SU-DHL-6 (cell line): ENCODE results near the gene EFHD1.
"Not testable (repeated sequence)": the region's sequence is repeated elsewhere in the genome, so short reads cannot be mapped to it uniquely, and the experiment has no call there.

Experiments
- H2AFZ ChIP-seq: fragments of 200-600 bp; sonication (generic); 2 replicates; pipeline ENCODE4 v1.6.1; 2014; ENCODE audit warnings: low read depth, mild to moderate bottlenecking, moderate library complexity, mixed read lengths, antibody characterized with exemption, low read length; ENCODE audit not compliant: severe bottlenecking
- H3F3A ChIP-seq: fragments of 200-600 bp; shearing (Covaris generic); 2 replicates; pipeline ENCODE4 v1.6.0; 2016; ENCODE audit warnings: antibody characterized with exemption, mild to moderate bottlenecking; ENCODE audit not compliant: insufficient read depth
- H3K27ac ChIP-seq: fragments of 200-600 bp; sonication (generic); 2 replicates; pipeline ENCODE4 v1.5.1; 2016; ENCODE audit warnings: low read depth, mild to moderate bottlenecking, low read length, moderate library complexity, mixed read lengths
- H3K27me3 ChIP-seq: fragments of 200-600 bp; sonication (generic), shearing (Covaris generic); 2 replicates; pipeline ENCODE4 v1.6.0; 2014; ENCODE audit warnings: mild to moderate bottlenecking, low read length
- H3K36me3 ChIP-seq: fragments of 200-600 bp; sonication (generic); 2 replicates; pipeline ENCODE4 v1.6.1; 2014; ENCODE audit warnings: mild to moderate bottlenecking, low read length, mixed read lengths
- H3K4me2 ChIP-seq: fragments of 300-600, 200-600 bp; shearing (Covaris generic), sonication (generic); 2 replicates; pipeline ENCODE4 v1.6.0; 2014; ENCODE audit warnings: low read length, low read depth, mild to moderate bottlenecking; ENCODE audit not compliant: poor library complexity, severe bottlenecking
- H3K4me3 ChIP-seq: fragments of 200-600 bp; sonication (generic); 2 replicates; pipeline ENCODE4 v1.5.1; 2014; ENCODE audit warnings: antibody characterized with exemption, low read length, mild to moderate bottlenecking, mixed read lengths; ENCODE audit not compliant: insufficient read depth, poor library complexity, severe bottlenecking
- H3K79me2 ChIP-seq: fragments of 200-600 bp; sonication (generic); 2 replicates; pipeline ENCODE4 v1.6.1; 2014; ENCODE audit warnings: mild to moderate bottlenecking, low read length, moderate library complexity; ENCODE audit not compliant: insufficient read depth
- H3K9ac ChIP-seq: fragments of 200-600 bp; sonication (generic); 2 replicates; pipeline ENCODE4 v1.7.0; 2014; ENCODE audit warnings: mild to moderate bottlenecking, low read length
- H3K9me2 ChIP-seq: fragments of 200-600 bp; sonication (generic); replicated peaks from 2 replicates; pipeline ENCODE4 v1.6.1; 2014; ENCODE audit warnings: low read length; ENCODE audit not compliant: insufficient read depth
- H3K9me3 ChIP-seq: fragments of 200-600 bp; sonication (generic); 2 replicates; pipeline ENCODE4 v1.6.1; 2014; ENCODE audit warnings: low read length, mixed read lengths; ENCODE audit not compliant: insufficient read depth
- H4K20me1 ChIP-seq: fragments of 200-600 bp; sonication (generic); 2 replicates; pipeline ENCODE4 v1.6.1; 2014; ENCODE audit warnings: low read depth, mild to moderate bottlenecking, antibody characterized with exemption, low read length, moderate library complexity, mixed read lengths
- CTCF ChIP-seq: fragments of 200-600 bp; sonication (generic); IDR thresholded peaks from one replicate; pipeline ENCODE4 v1.5.1; 2017; ENCODE audit warnings: antibody characterized with exemption, mild to moderate bottlenecking, low read length, moderate library complexity; ENCODE audit not compliant: insufficient read depth, poor library complexity, severe bottlenecking
- EZH2phosphoT487 ChIP-seq: fragments of 200-600 bp; sonication (generic), shearing (Covaris generic); conservative IDR thresholded peaks from 2 replicates; pipeline ENCODE4 v1.6.1; 2018; ENCODE audit warnings: mild to moderate bottlenecking, antibody characterized with exemption, low read length, moderate library complexity, mixed read lengths

EFHD1 gene

GRCh38 chr2:232681527-232681926, 48.1 kb downstream of the EFHD1 start:
- H3K4me2 ChIP-seq = no peak overlapping the region
- no peaks in the 10 kb centered on the region for H3K36me3 ChIP-seq
- H3K79me2 ChIP-seq = no peaks in the 10 kb centered on the region
- no peaks in the 10 kb centered on the region for H3K9me2 ChIP-seq
- no peak overlapping the region for H3K27ac ChIP-seq
- no peak overlapping the region for H3K9ac ChIP-seq
- no peak for TF ChIP-seq EZH2phosphoT487
- no peaks in the 10 kb centered on the region for H4K20me1 ChIP-seq
- H3K27me3 ChIP-seq = no peaks in the 10 kb centered on the region
- H3F3A ChIP-seq = no peaks in the 10 kb centered on the region
- H2AFZ ChIP-seq = no peak overlapping the region
- no peak overlapping the region for H3K4me3 ChIP-seq
- no peaks in the 10 kb centered on the region for H3K9me3 ChIP-seq

DNA sequence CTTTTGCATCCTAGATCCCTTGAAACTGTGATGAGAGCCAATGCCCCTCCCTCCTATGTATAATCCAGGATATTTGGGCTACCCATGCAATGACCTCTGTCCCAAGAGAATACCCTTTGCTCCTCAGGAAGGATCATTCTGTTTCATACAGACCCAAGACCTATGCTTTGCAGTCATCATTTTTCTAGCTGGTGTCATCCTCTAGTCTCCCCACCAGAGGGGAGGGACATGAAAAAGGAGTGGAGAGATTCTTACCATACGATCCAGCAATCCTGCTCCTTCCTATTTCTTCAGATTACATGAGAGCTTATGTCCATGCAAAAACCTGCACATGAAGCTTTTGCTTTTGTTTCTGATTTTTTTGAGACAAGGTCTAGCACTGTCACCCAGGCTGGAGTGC, 50.0 kb downstream of the EFHD1 start:
- no peaks in the 10 kb centered on the region for H3K9me2 ChIP-seq
- no peaks in the 10 kb centered on the region for H3K79me2 ChIP-seq
- H3K4me2 ChIP-seq = no peak overlapping the region
- TF ChIP-seq EZH2phosphoT487 (no peak), CTCF (no peak)
- H4K20me1 ChIP-seq = no peaks in the 10 kb centered on the region
- H3K9me3 ChIP-seq = no peaks in the 10 kb centered on the region
- no peak overlapping the region for H3K27ac ChIP-seq
- H3F3A ChIP-seq = no peaks in the 10 kb centered on the region
- no peak overlapping the region for H2AFZ ChIP-seq
- no peak overlapping the region for H3K9ac ChIP-seq
- no peaks in the 10 kb centered on the region for H3K27me3 ChIP-seq
- no peaks in the 10 kb centered on the region for H3K36me3 ChIP-seq
- no peak overlapping the region for H3K4me3 ChIP-seq

GRCh38 chr2:232685391-232685790, 52.0 kb downstream of the EFHD1 start:
- H3K4me2 ChIP-seq, H3K9me3 ChIP-seq, H3K27me3 ChIP-seq, H3K9me2 ChIP-seq, H3K9ac ChIP-seq, H3K79me2 ChIP-seq, H3K36me3 ChIP-seq, H3K27ac ChIP-seq, H4K20me1 ChIP-seq, H2AFZ ChIP-seq, H3F3A ChIP-seq, H3K4me3 ChIP-seq: not testable (repeated sequence)

- Histone ChIP-seq H3K4me2 (no peak overlapping the region), H3F3A (no peaks in the 10 kb centered on the region), H3K9me3 (no peaks in the 10 kb centered on the region), H2AFZ (no peak overlapping the region), H3K4me3 (no peak overlapping the region), H3K9ac (no peak overlapping the region), H3K27me3 (no peaks in the 10 kb centered on the region), H3K36me3 (no peaks in the 10 kb centered on the region), H3K9me2 (no peaks in the 10 kb centered on the region), H4K20me1 (no peaks in the 10 kb centered on the region), H3K27ac (no peak overlapping the region), H3K79me2 (no peaks in the 10 kb centered on the region)
- TF ChIP-seq CTCF = no peak
- no peak for TF ChIP-seq EZH2phosphoT487
These were observed 54.2 kb downstream of the EFHD1 start for GRCh38 chr2:232687382-232688160.
